H1 (cell line): ENCODE measurements around the gene YEATS4. TPM values are rescaled to one million over a fixed set of nuclear protein-coding genes. Genes with fewer than 3 reads are reported as not detected.

ENCODE experiments used
- CTCF ChIA-PET: fragments of 300-600 bp; sonication (Branson Sonifier 250); formaldehyde crosslinking; loops from one replicate; lab custom pipeline; 2021; ENCODE audit not compliant: partially characterized antibody; lab: Charles Lee
- POLR2A ChIA-PET: fragments of 300-600 bp; sonication (Branson Sonifier 250); formaldehyde crosslinking; loops from one replicate; lab custom pipeline; 2021; ENCODE audit warnings: inconsistent platforms; ENCODE audit not compliant: partially characterized antibody; lab: Charles Lee
- DNase-seq, 2 experiments: peaks; one replicate each; pipeline versions ENCODE4 v3.0.0 to v3.0.0-alpha.2; 2010 to 2022; ENCODE audit warnings: low spot score in 2 of 2, low read depth in 1 of 2, mixed read lengths in 1 of 2
- FAIRE-seq: peaks from 2 replicates; lab custom pipeline; 2011; peaks lifted over from hg19 to GRCh38; lab: Jason Lieb, UNC
- H2AFZ ChIP-seq: 2 replicates; pipeline ENCODE4 v1.8.1; 2012; ENCODE audit warnings: low read length, inconsistent platforms
- H2AK5ac ChIP-seq: 2 replicates; pipeline ENCODE4 v1.6.1; 2013; ENCODE audit warnings: low read depth, low read length
- H2BK120ac ChIP-seq: replicated peaks from 2 replicates; pipeline ENCODE3; 2013; ENCODE audit warnings: low read depth, low read length, inconsistent platforms
- H2BK12ac ChIP-seq: 2 replicates; pipeline ENCODE4 v1.6.1; 2013; ENCODE audit warnings: low read depth, low read length
- H2BK15ac ChIP-seq: 2 replicates; pipeline ENCODE4 v1.6.1; 2013; ENCODE audit warnings: low read length
- H2BK20ac ChIP-seq: 2 replicates; pipeline ENCODE4 v1.6.1; 2013; ENCODE audit warnings: low read length
- H2BK5ac ChIP-seq: 2 replicates; pipeline ENCODE4 v1.6.1; 2013; ENCODE audit warnings: low read depth, low read length
- H3K14ac ChIP-seq: 2 replicates; pipeline ENCODE4 v1.6.1; 2013; ENCODE audit warnings: inconsistent platforms; ENCODE audit not compliant: insufficient read length
- H3K18ac ChIP-seq: 2 replicates; pipeline ENCODE4 v1.6.1; 2013; ENCODE audit warnings: low read length; ENCODE audit errors: extremely low read depth
- H3K23ac ChIP-seq: 2 replicates; pipeline ENCODE4 v1.6.1; 2013; ENCODE audit warnings: inconsistent platforms; ENCODE audit not compliant: insufficient read length
- H3K23me2 ChIP-seq: 2 replicates; pipeline ENCODE4 v1.6.1; 2013; ENCODE audit warnings: low read depth, low read length
- H3K27ac ChIP-seq: 2 replicates; pipeline ENCODE4 v1.6.1; 2011; ENCODE audit warnings: low read depth, low read length, inconsistent platforms
- H3K27me3 ChIP-seq, 4 experiments: replicated peaks in 1 of 4; 1 replicate in 1 of 4; 2 replicates in 3 of 4; pipeline versions ENCODE4 v1.6.1 to v1.8.1; 2011 to 2013; ENCODE audit warnings: low read length in 3 of 4, mild to moderate bottlenecking in 3 of 4, inconsistent platforms in 2 of 4, mixed read lengths in 2 of 4, moderate library complexity in 1 of 4; ENCODE audit not compliant: control insufficient read depth in 3 of 4, insufficient read depth in 3 of 4; ENCODE audit errors: extremely low read depth in 1 of 4
- H3K36me3 ChIP-seq, 4 experiments: 2 replicates each; pipeline versions ENCODE4 v1.6.1 to v1.8.1; 2011 to 2013; ENCODE audit warnings: mild to moderate bottlenecking in 4 of 4, low read length in 3 of 4, moderate library complexity in 2 of 4, control low read depth in 1 of 4, inconsistent platforms in 1 of 4; ENCODE audit not compliant: insufficient read depth in 4 of 4, control insufficient read depth in 2 of 4
- H3K4ac ChIP-seq: replicated peaks from 2 replicates; pipeline ENCODE3; 2013; ENCODE audit warnings: low read length, low read depth, mixed read lengths, inconsistent platforms; ENCODE audit not compliant: insufficient read length
- H3K4me1 ChIP-seq, 4 experiments: replicated peaks in 1 of 4; 1 replicate in 1 of 4; 2 replicates in 3 of 4; pipeline versions ENCODE4 v1.6.1 to v1.8.1; 2011 to 2013; ENCODE audit warnings: low read length in 3 of 4, inconsistent platforms in 2 of 4, mixed read lengths in 1 of 4; ENCODE audit not compliant: insufficient read depth in 4 of 4, control insufficient read depth in 3 of 4
- H3K4me2 ChIP-seq, 2 experiments: 2 replicates each; pipeline versions ENCODE4 v1.6.1 to v1.8.1; 2011 to 2013; ENCODE audit warnings: low read depth in 2 of 2, low read length in 2 of 2, control low read depth in 1 of 2, inconsistent platforms in 1 of 2, mild to moderate bottlenecking in 1 of 2; ENCODE audit not compliant: insufficient read depth in 1 of 2
- H3K4me3 ChIP-seq, 4 experiments: fragments of 200-600, 300-600 bp in 1 of 4; sonication (generic), shearing (Covaris generic), sonication (Bioruptor Twin) in 1 of 4; 2 replicates each; pipeline versions ENCODE4 v1.5.1 to v1.8.1; 2011 to 2016; ENCODE audit warnings: low read length in 4 of 4, low read depth in 3 of 4, control low read depth in 2 of 4, inconsistent platforms in 2 of 4, mild to moderate bottlenecking in 2 of 4, mixed read lengths in 1 of 4, moderate library complexity in 1 of 4; ENCODE audit not compliant: insufficient read depth in 2 of 4; ENCODE audit errors: extremely low read depth in 1 of 4
- H3K56ac ChIP-seq: replicated peaks from 2 replicates; pipeline ENCODE3; 2013; ENCODE audit warnings: low read depth, mild to moderate bottlenecking, mixed read lengths, low read length, inconsistent platforms; ENCODE audit not compliant: insufficient read length
- H3K79me1 ChIP-seq: 2 replicates; pipeline ENCODE4 v1.6.1; 2013; ENCODE audit warnings: low read depth, low read length, control low read depth
- H3K79me2 ChIP-seq, 2 experiments: 2 replicates each; pipeline versions ENCODE4 v1.6.1 to v1.8.1; 2012 to 2013; ENCODE audit warnings: low read length in 2 of 2, mild to moderate bottlenecking in 2 of 2, inconsistent platforms in 1 of 2; ENCODE audit not compliant: insufficient read depth in 2 of 2, control insufficient read depth in 1 of 2
- H3K9ac ChIP-seq, 4 experiments: replicated peaks in 1 of 4; 1 replicate in 1 of 4; 2 replicates in 3 of 4; pipeline versions ENCODE4 v1.6.1 to v1.8.1; 2011 to 2013; ENCODE audit warnings: low read depth in 3 of 4, low read length in 3 of 4, control low read depth in 2 of 4, mild to moderate bottlenecking in 2 of 4, moderate library complexity in 2 of 4, inconsistent platforms in 1 of 4; ENCODE audit errors: extremely low read depth in 1 of 4
- H3K9me3 ChIP-seq, 2 experiments: 2 replicates each; pipeline versions ENCODE4 v1.6.1 to v1.8.1; 2012 to 2013; ENCODE audit warnings: mild to moderate bottlenecking in 2 of 2, moderate library complexity in 2 of 2, control low read depth in 1 of 2, inconsistent platforms in 1 of 2, low read depth in 1 of 2, low read length in 1 of 2, mixed read lengths in 1 of 2; ENCODE audit not compliant: insufficient read depth in 2 of 2
- H4K20me1 ChIP-seq, 2 experiments: replicated peaks in 1 of 2; 2 replicates each; pipeline versions ENCODE3 to v1.8.1; 2011 to 2013; ENCODE audit warnings: inconsistent platforms in 2 of 2, low read length in 2 of 2, mild to moderate bottlenecking in 1 of 2; ENCODE audit not compliant: insufficient read depth in 2 of 2, control insufficient read depth in 1 of 2
- H4K5ac ChIP-seq: 2 replicates; pipeline ENCODE4 v1.6.1; 2013; ENCODE audit warnings: low read length, low read depth, mixed read lengths, inconsistent platforms; ENCODE audit not compliant: insufficient read length
- H4K8ac ChIP-seq: 2 replicates; pipeline ENCODE4 v1.8.0; 2013; ENCODE audit warnings: mild to moderate bottlenecking, moderate library complexity, low read length, inconsistent platforms; ENCODE audit not compliant: insufficient read depth; ENCODE audit errors: extremely low read depth
- H4K91ac ChIP-seq: replicated peaks from 2 replicates; pipeline ENCODE3; 2013; ENCODE audit warnings: low read length, mixed read lengths, inconsistent platforms; ENCODE audit not compliant: insufficient read length
- CTBP2 ChIP-seq: IDR thresholded peaks from 2 replicates; pipeline ENCODE4 v1.7.0; 2011; ENCODE audit warnings: borderline replicate concordance, mild to moderate bottlenecking, moderate library complexity, mixed read lengths, low read length; ENCODE audit not compliant: insufficient read depth, insufficient read length
- E2F6 ChIP-seq: IDR thresholded peaks from 2 replicates; pipeline ENCODE4 v1.6.1; 2012; ENCODE audit warnings: inconsistent platforms
- HDAC6 ChIP-seq: IDR thresholded peaks from one replicate; pipeline ENCODE4 v1.7.1; 2012; ENCODE audit warnings: low read depth, mild to moderate bottlenecking, inconsistent platforms, low read length, moderate library complexity
- JUND ChIP-seq: IDR thresholded peaks from 2 replicates; pipeline ENCODE4 v1.6.1; 2011; ENCODE audit warnings: mild to moderate bottlenecking, improper control_type of control experiment, low read length
- RBBP5 ChIP-seq: IDR thresholded peaks from 2 replicates; pipeline ENCODE4 v1.7.1; 2012; ENCODE audit warnings: low read depth, mild to moderate bottlenecking, inconsistent platforms, low read length, moderate library complexity, borderline replicate concordance
- RXRA ChIP-seq: IDR thresholded peaks from 2 replicates; pipeline ENCODE4 v1.6.1; 2011; ENCODE audit warnings: low read depth, mild to moderate bottlenecking, low read length, moderate library complexity; ENCODE audit not compliant: insufficient read depth
- SIN3A ChIP-seq, 2 experiments: IDR thresholded peaks in 1 of 2; conservative IDR thresholded peaks in 1 of 2; 2 replicates each; pipeline ENCODE4 v1.6.1; 2011 to 2012; ENCODE audit warnings: low read length in 2 of 2, improper control_type of control experiment in 1 of 2, low read depth in 1 of 2, mild to moderate bottlenecking in 1 of 2
- SIX5 ChIP-seq: IDR thresholded peaks from 2 replicates; pipeline ENCODE4 v1.6.1; 2011; ENCODE audit warnings: mild to moderate bottlenecking, low read depth, low read length
- SP1 ChIP-seq: IDR thresholded peaks from 2 replicates; pipeline ENCODE4 v1.6.1; 2011; ENCODE audit warnings: low read depth, low read length
- SUZ12 ChIP-seq: fragments of 200-600 bp; sonication (generic); IDR thresholded peaks from 2 replicates; pipeline ENCODE4 v1.6.1; 2012; ENCODE audit warnings: mild to moderate bottlenecking, inconsistent platforms, low read length, moderate library complexity, mixed read lengths
- TAF1 ChIP-seq: IDR thresholded peaks from 2 replicates; pipeline ENCODE4 v1.6.1; 2011; ENCODE audit warnings: mild to moderate bottlenecking, low read depth, low read length
- TBP ChIP-seq: IDR thresholded peaks from 2 replicates; pipeline ENCODE4 v1.6.1; 2011; ENCODE audit warnings: low read depth, low read length, improper control_type of control experiment
- TEAD4 ChIP-seq: IDR thresholded peaks from 2 replicates; pipeline ENCODE4 v1.6.1; 2012; ENCODE audit warnings: low read depth, low read length, inconsistent platforms, mixed read lengths
- WGBS, 2 experiments: shearing (Covaris generic) in 1 of 2; methylation state at CpG; one replicate each; pipeline versions ENCODE4 v1.1.6 to v1.1.7; 2013 to 2015; ENCODE audit warnings: low lambda C conversion rate in 2 of 2, mixed read lengths in 2 of 2, inconsistent platforms in 1 of 2, low coverage in 1 of 2, missing lambda C conversion rate in 1 of 2; ENCODE audit not compliant: insufficient replicate concordance in 2 of 2, insufficient coverage in 1 of 2, insufficient read length in 1 of 2; ENCODE audit errors: extremely low coverage in 1 of 2, missing lambda C conversion rate in 1 of 2; 5-methylcytosine and 5-hydroxymethylcytosine counted together
- polyA plus RNA-seq, 7 experiments: library from polyadenylated mRNA; depleted of rRNA in 3 of 7; stranded (reverse) in 5 of 7; unstranded in 2 of 7; fragments of >200 nt in 5 of 7; fragments of 200-250 nt in 2 of 7; gene quantifications; 1 replicate in 5 of 7; 2 replicates in 1 of 7; 4 replicates in 1 of 7; pipeline versions ENCODE4 v1.2.1 to v1.2.3, GENCODE V29; 2011 to 2013; ENCODE audit warnings: missing spikeins in 2 of 7, mixed read lengths in 2 of 7
- total RNA-seq: library from RNA; stranded (reverse); fragmentation: NEBNext Ultra II Directional; extraction: Animal tissue kit (Norgen Biotek cat#: 25700); gene quantifications from 2 replicates; pipeline ENCODE4 v1.2.1, GENCODE V29; 2021

The YEATS4 gene
- total and polyA plus RNA-seq, 2 of the 8 experiments (the other 6 are each of a cell fraction or from before 2014, with no cell fraction given), result 25.7 to 32.5 TPM

GRCh38 chr12:69404851-69405565, 45.5 kb downstream of the YEATS4 start:
- Histone ChIP-seq H3K18ac (no peak overlapping the region), H2BK12ac (no peak overlapping the region), H3K14ac (no peak overlapping the region), H4K8ac (no peak overlapping the region), H3K36me3 (no peaks in the 10 kb centered on the region), H3K4ac (no peak overlapping the region), H4K91ac (no peak overlapping the region), H3K79me2 (no peaks in the 10 kb centered on the region), H4K20me1 (no peaks in the 10 kb centered on the region), H2AK5ac (no peak overlapping the region), H3K79me1 (no peaks in the 10 kb centered on the region), H3K4me1 (no peaks in the 10 kb centered on the region), H3K27ac (no peak overlapping the region), H3K56ac (no peak overlapping the region), H2BK5ac (no peak overlapping the region), H3K27me3 (no peaks in the 10 kb centered on the region), H3K23me2 (no peaks in the 10 kb centered on the region), H2AFZ (no peak overlapping the region), H2BK15ac (no peak overlapping the region), H2BK20ac (no peak overlapping the region), H3K9ac (no peak overlapping the region), H3K4me2 (no peak overlapping the region), H3K23ac (no peak overlapping the region), H4K5ac (no peak overlapping the region), H3K9me3 (no peaks in the 10 kb centered on the region), H3K4me3 (no peak overlapping the region), H2BK120ac (no peak overlapping the region)
- FAIRE-seq, result no peak
- WGBS, 2 experiments, result 91% methylated on average over 7 of the region's 7 CpGs; no CpG with 5 or more reads in 1 of the 2 experiments
- CTCF ChIA-PET, result interaction anchor here (1.9 kb wide), 1 partner anchor 9 kb away, joined by 8 read pairs; no protein-coding TSS in a partner anchor
- POLR2A ChIA-PET, result no interaction called here
- DNase-seq, result no peak
- TF ChIP-seq SIX5 (no peak), TBP (no peak), E2F6 (no peak), RXRA (no peak), SUZ12 (no peak), TEAD4 (no peak), CTBP2 (no peak), JUND (no peak), HDAC6 (no peak), RBBP5 (no peak), TAF1 (no peak), SIN3A (conservative IDR thresholded peaks at IDR 0.05 in 1 of 2, IDR thresholded peaks at IDR 0.05 in 1 of 2; ENCODE audit: low read depth in 1 of 2, low read length in 2 of 2) (no peak), SP1 (no peak)
